Measurements from ENCODE around the gene BRD7.
"Not testable (repeated sequence)": the region's sequence is repeated elsewhere in the genome, so short reads cannot be mapped to it uniquely, and the experiment has no call there.

BRD7 gene

GRCh38 chr16:50354629-50355456, 13.9 kb downstream of the BRD7 start:
- no peak for DNase-seq

GRCh38 chr16:50354082-50354481, 14.7 kb downstream of the BRD7 start:
- no peak for DNase-seq

GRCh38 chr16:50351952-50352351, 16.8 kb downstream of the BRD7 start:
- DNase-seq, result no peak

- no peak for DNase-seq
These were observed 17.7 kb downstream of the BRD7 start for GRCh38 chr16:50351116-50351515.

- DNase-seq, result not testable (repeated sequence)
These were observed 23.6 kb downstream of the BRD7 start for GRCh38 chr16:50345210-50345609.

GRCh38 chr16:50343566-50343965, 25.2 kb downstream of the BRD7 start:
- not testable (repeated sequence) for DNase-seq

GRCh38 chr16:50340578-50340977, 28.2 kb downstream of the BRD7 start:
- DNase-seq, result no peak

- no peak for DNase-seq
These were observed 30.2 kb downstream of the BRD7 start for GRCh38 chr16:50338371-50339231.

GRCh38 chr16:50336884-50337283, 31.9 kb downstream of the BRD7 start:
- no peak for DNase-seq

GRCh38 chr16:50335196-50335958, 33.4 kb downstream of the BRD7 start:
- no peak for DNase-seq

GRCh38 chr16:50334106-50334975, 34.4 kb downstream of the BRD7 start:
- DNase-seq, result no peak

GRCh38 chr16:50332599-50332998, 36.2 kb downstream of the BRD7 start:
- DNase-seq, result no peak

- no peak for DNase-seq
These were observed 37.2 kb downstream of the BRD7 start for GRCh38 chr16:50331570-50331969.

- DNase-seq, result no peak
These were observed 39.2 kb downstream of the BRD7 start for GRCh38 chr16:50329446-50330189.

- no peak for DNase-seq
These were observed 41.8 kb downstream of the BRD7 start for GRCh38 chr16:50326835-50327465.

GRCh38 chr16:50326264-50326663, 42.5 kb downstream of the BRD7 start:
- no peak for DNase-seq

- DNase-seq, result no peak
These were observed 44.4 kb downstream of the BRD7 start for GRCh38 chr16:50324345-50324744.

- no peak for DNase-seq
These were observed 45.3 kb downstream of the BRD7 start for GRCh38 chr16:50323335-50324011.

- DNase-seq, result no peak
These were observed 46.5 kb downstream of the BRD7 start for GRCh38 chr16:50322333-50322732.

GRCh38 chr16:50320310-50320709, 48.5 kb downstream of the BRD7 start:
- no peak for DNase-seq
